SK-N-SH (cell line): ENCODE data around the gene NID1. TPM values are rescaled to one million over a fixed set of nuclear protein-coding genes. Genes with fewer than 3 reads are reported as not detected.

ENCODE experiments used
- CTCF ChIA-PET: fragments of 300-600, 350-600 bp; formaldehyde crosslinking; extraction: SDS; loops from one replicate; lab custom pipeline; 2021; lab: Yijun Ruan, JAX
- POLR2A ChIA-PET: fragments of 350-600 bp; sonication (Branson Sonifier 250); formaldehyde crosslinking; extraction: SDS; loops from one replicate; lab custom pipeline; 2020; ENCODE audit warnings: antibody characterized with exemption, inconsistent platforms; lab: Yijun Ruan, JAX
- DNase-seq: peaks from one replicate; pipeline ENCODE4 v3.0.0; 2012
- H2AFZ ChIP-seq: fragments of 200-600 bp; sonication (generic); 2 replicates; pipeline ENCODE4 v1.8.1; 2016; ENCODE audit warnings: antibody characterized with exemption, mild to moderate bottlenecking, low read depth
- H3F3A ChIP-seq: fragments of 200-600 bp; sonication (generic); replicated peaks from 2 replicates; pipeline ENCODE3; 2016; ENCODE audit warnings: antibody characterized with exemption, mild to moderate bottlenecking; ENCODE audit not compliant: insufficient read depth
- H3K27ac ChIP-seq, 2 experiments: fragments of 200-500 bp in 1 of 2; fragments of 200-600 bp in 1 of 2; sonication (Bioruptor generic) in 1 of 2; sonication (generic), shearing (Covaris generic) in 1 of 2; 2 replicates each; pipeline versions ENCODE4 v1.5.1 to v1.6.1; 2014 to 2016; ENCODE audit warnings: low read depth in 2 of 2, inconsistent platforms in 1 of 2, low read length in 1 of 2, mild to moderate bottlenecking in 1 of 2, mixed read lengths in 1 of 2
- H3K27me3 ChIP-seq: fragments of 200-600 bp; sonication (generic), shearing (Covaris generic); 2 replicates; pipeline ENCODE4 v1.6.1; 2016; ENCODE audit warnings: mixed run types; ENCODE audit not compliant: insufficient read depth
- H3K36me3 ChIP-seq, 2 experiments: fragments of 200-500 bp in 1 of 2; fragments of 200-600 bp in 1 of 2; sonication (Bioruptor generic) in 1 of 2; sonication (generic) in 1 of 2; replicated peaks in 1 of 2; 2 replicates each; pipeline versions ENCODE3 to v1.5.1; 2014 to 2016; ENCODE audit warnings: low read length in 1 of 2, mild to moderate bottlenecking in 1 of 2; ENCODE audit not compliant: insufficient read depth in 2 of 2, control insufficient read depth in 1 of 2
- H3K4me1 ChIP-seq, 2 experiments: fragments of 200-500 bp in 1 of 2; fragments of 200-600 bp in 1 of 2; sonication (Bioruptor generic) in 1 of 2; sonication (generic), shearing (Covaris generic) in 1 of 2; 2 replicates each; pipeline versions ENCODE4 v1.5.1 to v1.6.1; 2014 to 2016; ENCODE audit warnings: low read depth in 1 of 2, low read length in 1 of 2, mixed run types in 1 of 2; ENCODE audit not compliant: insufficient read depth in 2 of 2, control insufficient read depth in 1 of 2
- H3K4me2 ChIP-seq: fragments of 200-600 bp; sonication (generic), shearing (Covaris generic); 2 replicates; pipeline ENCODE4 v1.6.1; 2017; ENCODE audit warnings: mixed run types
- H3K4me3 ChIP-seq, 2 experiments: fragments of 200-500 bp in 1 of 2; fragments of 200-600 bp in 1 of 2; sonication (Bioruptor generic) in 1 of 2; sonication (generic), shearing (Covaris generic) in 1 of 2; 2 replicates each; pipeline versions ENCODE4 v1.5.1 to v1.8.1; 2014 to 2016; ENCODE audit warnings: low read depth in 2 of 2, inconsistent platforms in 1 of 2, low read length in 1 of 2, mild to moderate bottlenecking in 1 of 2, mixed read lengths in 1 of 2, moderate library complexity in 1 of 2
- H3K79me2 ChIP-seq: fragments of 200-600 bp; sonication (generic); 2 replicates; pipeline ENCODE4 v1.8.1; 2017; ENCODE audit warnings: mild to moderate bottlenecking; ENCODE audit not compliant: insufficient read depth
- H3K9ac ChIP-seq: fragments of 200-600 bp; sonication (generic); 2 replicates; pipeline ENCODE4 v1.6.1; 2017; ENCODE audit warnings: mixed run types
- H3K9me2 ChIP-seq: fragments of 200-600 bp; sonication (generic); 2 replicates; pipeline ENCODE4 v1.6.1; 2017; ENCODE audit warnings: mixed run types
- H3K9me3 ChIP-seq: fragments of 200-600 bp; sonication (generic); 2 replicates; pipeline ENCODE4 v1.6.1; 2017; ENCODE audit warnings: mixed run types, mild to moderate bottlenecking, moderate library complexity
- H4K20me1 ChIP-seq: fragments of 200-600 bp; sonication (generic); 2 replicates; pipeline ENCODE4 v1.6.1; 2017; ENCODE audit warnings: mild to moderate bottlenecking, mixed run types; ENCODE audit not compliant: insufficient read depth
- EP300 ChIP-seq, 2 experiments: IDR thresholded peaks; 2 replicates each; pipeline versions ENCODE4 v1.4.0 to v1.6.1; 2012; ENCODE audit warnings: borderline replicate concordance in 1 of 2, low read depth in 1 of 2, low read length in 1 of 2
- FOXJ3 ChIP-seq: sonication (generic); formaldehyde crosslinking; IDR thresholded peaks from 2 replicates; pipeline ENCODE4 v1.5.1; 2020; ENCODE audit warnings: mild to moderate bottlenecking, missing genetic modification reagents
- GATA2 ChIP-seq: sonication (generic); formaldehyde crosslinking; IDR thresholded peaks from 2 replicates; pipeline ENCODE4 v1.5.0; 2020; ENCODE audit warnings: mild to moderate bottlenecking, missing genetic modification reagents
- JUND ChIP-seq: IDR thresholded peaks from 2 replicates; pipeline ENCODE4 v1.4.0; 2012
- MEF2A ChIP-seq: IDR thresholded peaks from 2 replicates; pipeline ENCODE4 v1.4.0; 2012; ENCODE audit warnings: low read depth, borderline replicate concordance
- RAD21 ChIP-seq: IDR thresholded peaks from 2 replicates; pipeline ENCODE4 v1.6.1; 2012; ENCODE audit warnings: mild to moderate bottlenecking, low read length
- WGBS: methylation state at CpG from one replicate; pipeline ENCODE4 v1.1.6; 2017; ENCODE audit warnings: low lambda C conversion rate; 5-methylcytosine and 5-hydroxymethylcytosine counted together
- polyA plus RNA-seq, 3 experiments: library from polyadenylated mRNA; depleted of rRNA; stranded (reverse); fragments of >200 nt; gene quantifications; 2 replicates each; pipeline ENCODE4 v1.2.3, GENCODE V29; 2012
- TF ChIP-seq, protein P1 (sequence below): fragments of 150-350 bp; IDR thresholded peaks from 2 replicates; pipeline ENCODE4 v1.6.1; 2016; ENCODE audit warnings: mild to moderate bottlenecking, low read depth, low read length
- TF ChIP-seq, protein P2 (sequence below): fragments of 150-350 bp; IDR thresholded peaks from 2 replicates; pipeline ENCODE4 v1.6.1; 2017; ENCODE audit warnings: antibody characterized with exemption, low read length, low read depth, borderline replicate concordance

The NID1 gene
- polyA plus RNA-seq, 1 of the 3 experiments (the other 2 are of a cell fraction): 74.3 TPM

DNA sequence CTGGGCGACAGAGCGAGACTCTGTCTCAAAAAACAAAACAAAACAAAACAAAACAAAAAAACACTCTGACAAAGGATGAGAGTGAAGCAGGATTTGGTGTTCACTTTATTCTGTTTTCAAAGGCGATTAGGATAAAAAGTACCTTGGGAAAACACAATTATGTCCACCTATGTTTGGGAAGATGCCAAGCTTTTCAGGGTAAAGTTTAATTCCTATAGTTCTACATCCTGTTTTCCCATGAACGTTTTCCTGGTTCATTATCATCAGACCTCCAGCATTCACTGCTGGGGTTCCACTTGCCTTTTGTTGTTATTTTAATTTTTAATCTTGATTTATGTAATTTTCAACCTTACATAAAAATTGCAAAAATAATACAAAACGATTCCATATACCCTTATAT is 4.9 kb upstream of the NID1 start:
- CTCF ChIA-PET: no interaction called here
- no peak overlapping the region for H3K9ac ChIP-seq
- POLR2A ChIA-PET: no interaction called here
- no peaks in the 10 kb centered on the region for H3K36me3 ChIP-seq
- no peaks in the 10 kb centered on the region for H4K20me1 ChIP-seq
- WGBS: 74% methylated on average over 5 of the region's 5 CpGs
- H3K4me2 ChIP-seq: no peak overlapping the region
- no peak overlapping the region for H3K27ac ChIP-seq
- peaks cover 0 to 3% of the 10 kb centered on the region in 2 experiments; a peak in 1 of 4 replicates for H3K4me1 ChIP-seq
- H3F3A ChIP-seq: peaks cover 10% of the 10 kb centered on the region
- no peak overlapping the region for H2AFZ ChIP-seq
- TF ChIP-seq GATA2 (CRISPR knock-in tag): no peak
- TF ChIP-seq, protein P1, sequence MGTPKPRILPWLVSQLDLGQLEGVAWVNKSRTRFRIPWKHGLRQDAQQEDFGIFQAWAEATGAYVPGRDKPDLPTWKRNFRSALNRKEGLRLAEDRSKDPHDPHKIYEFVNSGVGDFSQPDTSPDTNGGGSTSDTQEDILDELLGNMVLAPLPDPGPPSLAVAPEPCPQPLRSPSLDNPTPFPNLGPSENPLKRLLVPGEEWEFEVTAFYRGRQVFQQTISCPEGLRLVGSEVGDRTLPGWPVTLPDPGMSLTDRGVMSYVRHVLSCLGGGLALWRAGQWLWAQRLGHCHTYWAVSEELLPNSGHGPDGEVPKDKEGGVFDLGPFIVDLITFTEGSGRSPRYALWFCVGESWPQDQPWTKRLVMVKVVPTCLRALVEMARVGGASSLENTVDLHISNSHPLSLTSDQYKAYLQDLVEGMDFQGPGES: no peak
- TF ChIP-seq JUND: no peak
- TF ChIP-seq, all 33 proteins: peak for 0
- H3K9me2 ChIP-seq: no peaks in the 10 kb centered on the region
- H3K4me3 ChIP-seq: no peak overlapping the region
- no peaks in the 10 kb centered on the region for H3K27me3 ChIP-seq
- no peak for DNase-seq
- no peaks in the 10 kb centered on the region for H3K9me3 ChIP-seq
- H3K79me2 ChIP-seq: no peaks in the 10 kb centered on the region

DNA sequence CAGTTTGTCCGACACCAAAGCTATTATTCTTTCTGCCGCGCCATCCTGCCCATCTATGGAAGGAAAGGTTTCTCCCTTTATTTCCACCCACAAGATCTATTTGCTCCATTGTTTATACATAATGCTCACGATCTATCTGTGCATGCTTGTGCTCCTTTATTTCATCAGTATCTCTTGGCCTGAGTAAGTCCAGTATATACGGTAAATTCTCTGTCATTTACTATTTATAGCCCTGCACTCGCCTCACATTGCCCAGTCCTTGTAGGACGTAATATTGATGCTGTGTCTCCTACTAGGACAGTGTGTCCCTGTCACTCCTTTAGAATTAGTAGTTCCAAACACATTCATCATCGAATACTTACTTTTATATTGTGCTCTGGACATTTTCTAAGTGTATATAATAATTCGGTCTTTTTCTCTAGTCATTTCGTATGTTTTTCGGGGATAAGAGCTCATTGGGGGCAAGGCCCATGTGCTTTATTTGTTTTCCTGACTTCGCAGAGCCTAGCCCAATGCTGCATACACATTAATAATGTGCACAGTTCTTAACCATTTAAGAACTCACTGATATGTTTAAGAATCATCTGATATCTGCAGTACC is 3.1 kb upstream of the NID1 start:
- Histone ChIP-seq H3K27ac (no peak overlapping the region), H3K4me2 (no peak overlapping the region), H2AFZ (no peak overlapping the region), H4K20me1 (no peaks in the 10 kb centered on the region)
- TF ChIP-seq, protein P2, sequence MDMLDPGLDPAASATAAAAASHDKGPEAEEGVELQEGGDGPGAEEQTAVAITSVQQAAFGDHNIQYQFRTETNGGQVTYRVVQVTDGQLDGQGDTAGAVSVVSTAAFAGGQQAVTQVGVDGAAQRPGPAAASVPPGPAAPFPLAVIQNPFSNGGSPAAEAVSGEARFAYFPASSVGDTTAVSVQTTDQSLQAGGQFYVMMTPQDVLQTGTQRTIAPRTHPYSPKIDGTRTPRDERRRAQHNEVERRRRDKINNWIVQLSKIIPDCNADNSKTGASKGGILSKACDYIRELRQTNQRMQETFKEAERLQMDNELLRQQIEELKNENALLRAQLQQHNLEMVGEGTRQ: no peak
- TF ChIP-seq EP300 (IDR thresholded peaks at IDR 0.05; ENCODE audit: borderline replicate concordance in 1 of 2, low read depth in 1 of 2, low read length in 1 of 2) (no peak), FOXJ3 (CRISPR knock-in tag) (no peak), MEF2A (peak; percentile 56; the same call in 1 of the 2 replicates), RAD21 (no peak)
- TF ChIP-seq, all 33 proteins: peak for 1
- ChIA-PET CTCF (interaction anchor here (1.3 kb wide), 1 partner anchor 96 kb away, joined by 3 read pairs; no protein-coding TSS in a partner anchor), POLR2A (interaction anchor here (0.6 kb wide), 1 partner anchor 532 kb away, joined by 3 read pairs; no protein-coding TSS in a partner anchor)
- H3K36me3 ChIP-seq: no peaks in the 10 kb centered on the region
- no peak overlapping the region for H3K9ac ChIP-seq
- WGBS: 62% methylated on average over 12 of the region's 12 CpGs
- H3K79me2 ChIP-seq: peaks cover 8% of the 10 kb centered on the region
- no peaks in the 10 kb centered on the region for H3K9me2 ChIP-seq
- no peaks in the 10 kb centered on the region for H3K9me3 ChIP-seq
- H3K4me3 ChIP-seq: no peak overlapping the region
- peaks cover 0 to 8% of the 10 kb centered on the region in 2 experiments; a peak in 1 of 4 replicates for H3K4me1 ChIP-seq
- H3K27me3 ChIP-seq: no peaks in the 10 kb centered on the region
- DNase-seq: no peak
- peaks cover 10% of the 10 kb centered on the region for H3F3A ChIP-seq
